ENCODE measurements around the gene VAV3. TPM values are rescaled to one million over a fixed set of nuclear protein-coding genes. Genes with fewer than 3 reads are reported as not detected.

Gene VAV3
- total and polyA plus RNA-seq, 10 of the 15 experiments (the other 5 are each of a cell fraction or from before 2014, with no cell fraction given): 0.84 to 5.5 (median 3.4) TPM

- TF ChIP-seq, protein P1, sequence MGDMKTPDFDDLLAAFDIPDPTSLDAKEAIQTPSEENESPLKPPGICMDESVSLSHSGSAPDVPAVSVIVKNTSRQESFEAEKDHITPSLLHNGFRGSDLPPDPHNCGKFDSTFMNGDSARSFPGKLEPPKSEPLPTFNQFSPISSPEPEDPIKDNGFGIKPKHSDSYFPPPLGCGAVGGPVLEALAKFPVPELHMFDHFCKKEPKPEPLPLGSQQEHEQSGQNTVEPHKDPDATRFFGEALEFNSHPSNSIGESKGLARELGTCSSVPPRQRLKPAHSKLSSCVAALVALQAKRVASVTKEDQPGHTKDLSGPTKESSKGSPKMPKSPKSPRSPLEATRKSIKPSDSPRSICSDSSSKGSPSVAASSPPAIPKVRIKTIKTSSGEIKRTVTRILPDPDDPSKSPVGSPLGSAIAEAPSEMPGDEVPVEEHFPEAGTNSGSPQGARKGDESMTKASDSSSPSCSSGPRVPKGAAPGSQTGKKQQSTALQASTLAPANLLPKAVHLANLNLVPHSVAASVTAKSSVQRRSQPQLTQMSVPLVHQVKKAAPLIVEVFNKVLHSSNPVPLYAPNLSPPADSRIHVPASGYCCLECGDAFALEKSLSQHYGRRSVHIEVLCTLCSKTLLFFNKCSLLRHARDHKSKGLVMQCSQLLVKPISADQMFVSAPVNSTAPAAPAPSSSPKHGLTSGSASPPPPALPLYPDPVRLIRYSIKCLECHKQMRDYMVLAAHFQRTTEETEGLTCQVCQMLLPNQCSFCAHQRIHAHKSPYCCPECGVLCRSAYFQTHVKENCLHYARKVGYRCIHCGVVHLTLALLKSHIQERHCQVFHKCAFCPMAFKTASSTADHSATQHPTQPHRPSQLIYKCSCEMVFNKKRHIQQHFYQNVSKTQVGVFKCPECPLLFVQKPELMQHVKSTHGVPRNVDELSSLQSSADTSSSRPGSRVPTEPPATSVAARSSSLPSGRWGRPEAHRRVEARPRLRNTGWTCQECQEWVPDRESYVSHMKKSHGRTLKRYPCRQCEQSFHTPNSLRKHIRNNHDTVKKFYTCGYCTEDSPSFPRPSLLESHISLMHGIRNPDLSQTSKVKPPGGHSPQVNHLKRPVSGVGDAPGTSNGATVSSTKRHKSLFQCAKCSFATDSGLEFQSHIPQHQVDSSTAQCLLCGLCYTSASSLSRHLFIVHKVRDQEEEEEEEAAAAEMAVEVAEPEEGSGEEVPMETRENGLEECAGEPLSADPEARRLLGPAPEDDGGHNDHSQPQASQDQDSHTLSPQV (IDR thresholded peaks at IDR 0.05): no peak
Measured at GRCh38 chr1:107794571-107794970, 170.4 kb downstream of the VAV3 start (continued).

DNA sequence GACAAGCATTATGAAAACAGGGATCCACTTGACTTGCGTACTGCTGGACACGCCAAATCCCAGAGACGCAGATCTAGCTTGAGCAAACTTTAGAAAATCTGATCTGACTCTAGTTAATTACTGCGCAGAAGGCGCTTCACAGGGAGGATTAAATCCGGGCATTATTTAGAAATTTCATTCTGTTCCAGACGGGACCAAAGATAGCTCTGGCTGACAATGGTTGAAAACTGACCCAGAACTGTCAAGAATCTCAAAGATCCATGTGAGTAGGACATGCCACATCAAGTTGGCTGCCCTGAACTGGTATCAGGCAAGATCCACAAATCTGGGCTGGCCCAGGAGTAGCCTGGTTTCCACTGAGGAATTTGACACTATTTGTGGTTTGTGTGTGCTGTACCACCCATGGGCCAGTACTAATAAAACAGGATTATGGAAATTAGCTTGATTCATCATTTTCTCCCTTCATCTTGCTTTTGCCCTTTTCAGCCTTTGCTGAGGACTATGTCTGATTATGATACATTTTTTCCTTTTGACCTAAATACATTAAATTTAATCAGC lies 171.0 kb downstream of the VAV3 start:
- Histone ChIP-seq H3K9ac (ENCODE audit: control insufficient read depth, insufficient read depth, low read length) (no peak overlapping the region), H3K4me1 (ENCODE audit: control insufficient read depth, insufficient read depth, low read length) (peaks cover 4% of the 10 kb centered on the region; the same call in 1 of the 2 replicates), H3K9me3 (replicated peaks; ENCODE audit: control insufficient read depth, insufficient read depth, low read length) (no peaks in the 10 kb centered on the region), H3K4me3 (no peak overlapping the region), H3K79me2 (ENCODE audit: control insufficient read depth, insufficient read depth, low read length) (no peaks in the 10 kb centered on the region), H3K36me3 (ENCODE audit: control insufficient read depth in 2 of 2, insufficient read depth in 2 of 2, low read length in 1 of 2) (no peaks in the 10 kb centered on the region), H2AFZ (ENCODE audit: control insufficient read depth, low read depth, low read length) (no peak overlapping the region), H3K27ac (ENCODE audit: control insufficient read depth, insufficient read depth) (no peak overlapping the region), H3K27me3 (replicated peaks in 1 of 2; ENCODE audit: control insufficient read depth in 2 of 2, insufficient read depth in 2 of 2, low read length in 1 of 2) (no peaks in the 10 kb centered on the region; a peak in 1 of 4 replicates), H3K4me2 (ENCODE audit: control insufficient read depth, insufficient read depth) (no peak overlapping the region), H4K20me1 (ENCODE audit: control insufficient read depth, insufficient read depth) (no peaks in the 10 kb centered on the region; the same call in 1 of the 2 replicates)
- ATAC-seq (no peak), FAIRE-seq (no peak), DNase-seq (ENCODE audit: low read depth, low spot score) (no peak)
- POLR2A ChIA-PET: interaction anchor here (0.6 kb wide), 1 partner anchor 657 kb away, joined by 3 read pairs; no protein-coding TSS in a partner anchor
- in situ Hi-C loops (cut with MboI): loop anchor here (25.0 kb wide), 1 partner anchor 718 kb away; no protein-coding TSS in a partner anchor
- CTCF ChIA-PET: interaction anchor here (0.9 to 2.0 kb wide), 7 partner anchors 9 to 331 kb away, joined by 3 to 20 read pairs (median 3); no protein-coding TSS in a partner anchor
- intact Hi-C loops (cut with micrococcal nuclease; ENCODE audit: unreplicated experiment): no loop called here
- TF ChIP-seq HCFC1 (IDR thresholded peaks at IDR 0.05; ENCODE audit: low read length) (no peak), ZNF24 (IDR thresholded peaks at IDR 0.05) (no peak), SMC3 (IDR thresholded peaks at IDR 0.05; ENCODE audit: borderline replicate concordance, low read length) (no peak), SRF (IDR thresholded peaks at IDR 0.05; ENCODE audit: low read depth in 2 of 2, low read length in 2 of 2) (no peak), BHLHE40 (IDR thresholded peaks at IDR 0.05; ENCODE audit: borderline replicate concordance in 1 of 2, low read depth in 2 of 2, low read length in 1 of 2) (no peak), SMARCA5 (IDR thresholded peaks at IDR 0.05) (no peak)
- RAD21 ChIA-PET (ENCODE audit: unreplicated experiment): interaction anchor here (1.1 to 5.7 kb wide), 4 partner anchors 11 to 333 kb away, joined by 4 to 47 read pairs (median 8); no protein-coding TSS in a partner anchor
- SMC1A ChIA-PET (ENCODE audit: uncharacterized antibody, unreplicated experiment): interaction anchor here (0.8 to 4.2 kb wide), 9 partner anchors 9 to 331 kb away, joined by 3 to 21 read pairs (median 6); no protein-coding TSS in a partner anchor
- WGBS (ENCODE audit: insufficient coverage, insufficient replicate concordance, low lambda C conversion rate, missing lambda C conversion rate): 67% methylated on average over 7 of the region's 7 CpGs
- no TSS peak for BruUV-seq (replicated peaks)

All from GM12878 (cell line).